Naive thymus-derived CD8-positive, alpha-beta T cell (primary cell): ENCODE data around the gene RAB3C. TPM values are rescaled to one million over a fixed set of nuclear protein-coding genes. Genes with fewer than 3 reads are reported as not detected.

Source experiments
- ATAC-seq, 2 donors: fragments of 150-1000 bp; cut with Tn5 transposase in 1 of 2; sonication (Bioruptor Pico), chemical (Tn5 transposase) in 1 of 2; 1 replicate in 1 of 2; 2 replicates in 1 of 2; pipeline ENCODE4 v1.10.0; 2021; ENCODE audit warnings: mild to moderate bottlenecking in 2 of 2, moderate library complexity in 2 of 2
- POLR2A ChIA-PET: fragments of 350-600 bp; sonication (Branson Sonifier 250); formaldehyde crosslinking; loops from one replicate; lab custom pipeline; 2021; ENCODE audit warnings: antibody characterized with exemption; lab: Charles Lee
- DNase-seq, 10 donors: peaks; one replicate each; pipeline versions ENCODE4 v3.0.0 to v3.0.0-alpha.2; 2020 to 2022
- H3K27ac Mint-ChIP-seq, 10 donors: one replicate each; pipeline ENCODE4 v1.8.0; 2020 to 2022; ENCODE audit warnings: mild to moderate bottlenecking in 10 of 10, mixed read lengths in 10 of 10, moderate library complexity in 4 of 10, inconsistent platforms in 1 of 10
- H3K27me3 Mint-ChIP-seq, 5 donors: one replicate each; pipeline ENCODE4 v1.8.0; 2021 to 2022; ENCODE audit warnings: mixed read lengths in 5 of 5
- H3K36me3 Mint-ChIP-seq, 3 donors: one replicate each; pipeline ENCODE4 v1.8.0; 2020 to 2022; ENCODE audit warnings: mixed read lengths in 3 of 3, mild to moderate bottlenecking in 2 of 3, inconsistent platforms in 1 of 3
- H3K4me1 Mint-ChIP-seq, 4 donors: one replicate each; pipeline ENCODE4 v1.8.0; 2021 to 2022; ENCODE audit warnings: mixed read lengths in 4 of 4
- H3K4me3 Mint-ChIP-seq, 10 donors: one replicate each; pipeline ENCODE4 v1.8.0; 2020 to 2022; ENCODE audit warnings: mild to moderate bottlenecking in 10 of 10, mixed read lengths in 10 of 10, moderate library complexity in 6 of 10, inconsistent platforms in 1 of 10
- H3K9me3 Mint-ChIP-seq, 9 donors: one replicate each; pipeline ENCODE4 v1.8.0; 2020 to 2022; ENCODE audit warnings: mixed read lengths in 9 of 9, mild to moderate bottlenecking in 3 of 9, inconsistent platforms in 1 of 9, moderate library complexity in 1 of 9
- polyA plus RNA-seq, 3 donors: library from polyadenylated mRNA; unstranded; fragments of 300-500 nt; fragmentation: Illumina TruSeq; gene quantifications; one replicate each; pipeline ENCODE4 v1.2.3, GENCODE V29; 2021
- total RNA-seq, 8 experiments: library from RNA in 2 of 8; stranded (reverse) in 2 of 8; gene quantifications; one replicate each; pipeline ENCODE4 v1.2.3 and lab custom pipeline; 2021 to 2026

The RAB3C gene
- total and polyA plus RNA-seq, 5 experiments from 2014 or later = not detected

GRCh38 chr5:58838729-58839128, 255.9 kb downstream of the RAB3C start:
- no peaks in the 10 kb centered on the region for H3K4me1 Mint-ChIP-seq
- POLR2A ChIA-PET = no interaction called here
- H3K9me3 Mint-ChIP-seq = peaks cover 8 to 37% (median 14%) of the 10 kb centered on the region in 9 donors
- ATAC-seq (no peak), DNase-seq (no peak)
- H3K27ac Mint-ChIP-seq = no peak overlapping the region
- H3K4me3 Mint-ChIP-seq = no peak overlapping the region
- peaks cover 2 to 25% (median 3%) of the 10 kb centered on the region in 5 donors for H3K27me3 Mint-ChIP-seq
- H3K36me3 Mint-ChIP-seq = peaks cover 0 to 11% (median 3%) of the 10 kb centered on the region in 3 donors

DNA sequence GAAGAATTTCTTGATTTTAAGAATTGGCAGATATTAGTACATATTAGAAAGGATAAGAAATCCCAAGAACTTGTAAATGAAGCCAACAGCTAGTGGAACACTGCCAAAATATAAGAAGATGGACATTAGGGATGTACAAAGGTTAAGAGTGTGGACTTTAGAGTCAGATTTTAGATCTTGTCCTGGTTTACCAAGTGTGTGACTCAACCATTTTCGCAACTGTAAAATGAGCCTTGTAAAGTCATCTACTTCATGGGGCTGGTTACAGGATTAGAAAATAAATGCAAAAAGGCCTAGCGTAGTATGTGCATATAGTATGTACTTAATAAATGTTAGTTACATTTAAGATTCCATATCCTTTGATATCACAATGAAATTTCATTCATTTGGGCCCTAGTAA, 260.0 kb downstream of the RAB3C start:
- no peak overlapping the region for H3K4me3 Mint-ChIP-seq
- H3K27ac Mint-ChIP-seq = no peak overlapping the region
- POLR2A ChIA-PET = no interaction called here
- H3K36me3 Mint-ChIP-seq = peaks cover 0 to 11% (median 2%) of the 10 kb centered on the region in 3 donors
- H3K27me3 Mint-ChIP-seq = peaks cover 4 to 25% (median 6%) of the 10 kb centered on the region in 5 donors
- DNase-seq (no peak), ATAC-seq (no peak)
- H3K4me1 Mint-ChIP-seq = no peaks in the 10 kb centered on the region
- H3K9me3 Mint-ChIP-seq = peaks cover 8 to 37% (median 14%) of the 10 kb centered on the region in 9 donors

GRCh38 chr5:58844395-58844794, 261.5 kb downstream of the RAB3C start:
- POLR2A ChIA-PET = no interaction called here
- Mint-ChIP-seq H3K27ac (no peak overlapping the region), H3K4me3 (no peak overlapping the region), H3K4me1 (no peaks in the 10 kb centered on the region), H3K27me3 (peaks cover 3 to 25% (median 6%) of the 10 kb centered on the region in 5 donors), H3K36me3 (peaks cover 0 to 11% (median 2%) of the 10 kb centered on the region in 3 donors), H3K9me3 (peaks cover 8 to 24% (median 14%) of the 10 kb centered on the region in 9 donors)
- no peak for DNase-seq
- no peak for ATAC-seq

GRCh38 chr5:58847041-58847440, 264.2 kb downstream of the RAB3C start:
- Mint-ChIP-seq H3K4me1 (no peaks in the 10 kb centered on the region), H3K4me3 (no peak overlapping the region), H3K9me3 (peaks cover 0 to under 1% (median 0%) of the 10 kb centered on the region in 9 donors), H3K27ac (no peak overlapping the region), H3K27me3 (peaks cover 3 to 17% (median 9%) of the 10 kb centered on the region in 5 donors), H3K36me3 (no peaks in the 10 kb centered on the region)
- POLR2A ChIA-PET = no interaction called here
- DNase-seq (no peak), ATAC-seq (no peak)

- Mint-ChIP-seq H3K9me3 (no peaks in the 10 kb centered on the region), H3K4me3 (no peak overlapping the region), H3K4me1 (no peaks in the 10 kb centered on the region), H3K36me3 (no peaks in the 10 kb centered on the region), H3K27me3 (peaks cover 2 to 11% (median 5%) of the 10 kb centered on the region in 5 donors), H3K27ac (no peak overlapping the region)
- ATAC-seq (no peak), DNase-seq (no peak)
- POLR2A ChIA-PET = no interaction called here
Measured at GRCh38 chr5:58849223-58849622, 266.3 kb downstream of the RAB3C start.

- Mint-ChIP-seq H3K27me3 (peaks cover 2 to 10% (median 6%) of the 10 kb centered on the region in 5 donors), H3K27ac (no peak overlapping the region), H3K4me1 (no peaks in the 10 kb centered on the region), H3K36me3 (no peaks in the 10 kb centered on the region), H3K9me3 (no peaks in the 10 kb centered on the region), H3K4me3 (no peak overlapping the region)
- POLR2A ChIA-PET = no interaction called here
- DNase-seq (peak in 1 of 10 donors; percentile 2), ATAC-seq (no peak)
Measured at GRCh38 chr5:58849921-58850667, 267.2 kb downstream of the RAB3C start.

DNA sequence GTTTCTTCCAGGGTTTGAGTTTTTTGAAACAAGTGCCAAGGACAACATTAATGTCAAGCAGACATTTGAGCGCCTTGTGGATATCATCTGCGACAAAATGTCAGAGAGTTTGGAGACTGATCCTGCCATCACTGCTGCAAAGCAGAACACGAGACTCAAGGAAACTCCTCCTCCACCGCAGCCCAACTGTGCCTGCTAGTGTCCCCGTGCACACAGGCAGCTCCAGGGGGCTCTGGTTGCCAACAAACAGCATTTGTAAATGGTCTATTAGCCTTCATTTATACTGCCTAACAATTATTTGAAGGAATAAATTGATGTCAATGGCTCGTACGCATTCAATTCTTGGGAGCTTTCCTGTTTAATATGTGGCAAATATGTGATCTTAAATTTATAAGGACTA, 268.3 kb downstream of the RAB3C start:
- Mint-ChIP-seq H3K4me1 (no peaks in the 10 kb centered on the region), H3K9me3 (no peaks in the 10 kb centered on the region), H3K4me3 (no peak overlapping the region), H3K27ac (no peak overlapping the region), H3K36me3 (no peaks in the 10 kb centered on the region), H3K27me3 (peaks cover 2 to 10% (median 6%) of the 10 kb centered on the region in 5 donors)
- POLR2A ChIA-PET = no interaction called here
- DNase-seq (no peak), ATAC-seq (no peak)

DNA sequence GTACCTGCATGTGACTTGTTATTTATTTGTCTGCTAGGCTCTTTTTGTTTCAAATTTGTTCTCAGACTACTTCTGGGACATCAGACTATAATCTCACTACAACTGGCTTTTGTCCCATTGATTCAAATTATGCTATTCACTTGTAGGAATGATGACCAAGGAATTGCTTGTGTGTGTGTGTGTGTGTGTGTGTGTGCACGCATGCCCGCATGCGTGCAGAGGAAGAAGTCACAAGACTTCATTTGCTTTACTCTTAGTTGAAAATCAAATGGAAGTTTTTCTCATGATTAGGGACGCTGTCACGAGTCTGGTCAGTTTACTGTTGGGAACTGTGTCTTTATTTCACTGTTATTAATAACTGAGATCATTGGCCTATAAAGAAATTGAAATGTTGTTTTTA, 268.7 kb downstream of the RAB3C start:
- Mint-ChIP-seq H3K36me3 (no peaks in the 10 kb centered on the region), H3K27me3 (peaks cover 2 to 10% (median 7%) of the 10 kb centered on the region in 5 donors), H3K4me1 (no peaks in the 10 kb centered on the region), H3K9me3 (no peaks in the 10 kb centered on the region), H3K27ac (no peak overlapping the region), H3K4me3 (no peak overlapping the region)
- POLR2A ChIA-PET = no interaction called here
- no peak for DNase-seq
- ATAC-seq = no peak

- ATAC-seq (no peak), DNase-seq (no peak)
- POLR2A ChIA-PET = no interaction called here
- H3K27ac Mint-ChIP-seq = no peak overlapping the region
- H3K27me3 Mint-ChIP-seq = peaks cover under 1 to 9% (median 7%) of the 10 kb centered on the region in 5 donors
- H3K4me1 Mint-ChIP-seq = no peaks in the 10 kb centered on the region
- no peak overlapping the region for H3K4me3 Mint-ChIP-seq
- H3K9me3 Mint-ChIP-seq = no peaks in the 10 kb centered on the region
- no peaks in the 10 kb centered on the region for H3K36me3 Mint-ChIP-seq
Measured at GRCh38 chr5:58852566-58852965, 269.7 kb downstream of the RAB3C start.

DNA sequence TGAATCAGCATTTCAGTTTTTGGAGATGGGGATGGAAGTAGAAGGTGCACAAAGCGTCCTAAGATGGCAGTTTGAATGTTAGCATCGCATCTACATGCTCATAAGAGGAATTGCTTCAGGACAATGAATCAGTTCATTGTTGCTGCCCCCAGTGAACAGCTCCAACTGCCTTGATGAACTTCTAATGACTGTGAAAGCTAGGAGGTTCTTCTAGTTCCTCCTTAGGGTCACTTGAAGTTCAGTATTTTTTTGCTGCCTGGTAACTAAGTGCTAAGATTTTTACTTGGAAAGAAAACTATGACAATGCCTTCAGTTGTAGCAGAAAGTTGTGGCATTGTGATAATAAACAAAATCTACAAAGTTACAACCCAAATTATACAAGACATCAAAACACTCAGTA, 271.6 kb downstream of the RAB3C start:
- no peaks in the 10 kb centered on the region for H3K36me3 Mint-ChIP-seq
- ATAC-seq (no peak), DNase-seq (no peak)
- H3K4me3 Mint-ChIP-seq = no peak overlapping the region
- H3K9me3 Mint-ChIP-seq = no peaks in the 10 kb centered on the region
- H3K4me1 Mint-ChIP-seq = no peaks in the 10 kb centered on the region
- no peak overlapping the region for H3K27ac Mint-ChIP-seq
- POLR2A ChIA-PET = no interaction called here
- H3K27me3 Mint-ChIP-seq = peaks cover 7 to 19% (median 13%) of the 10 kb centered on the region in 5 donors

DNA sequence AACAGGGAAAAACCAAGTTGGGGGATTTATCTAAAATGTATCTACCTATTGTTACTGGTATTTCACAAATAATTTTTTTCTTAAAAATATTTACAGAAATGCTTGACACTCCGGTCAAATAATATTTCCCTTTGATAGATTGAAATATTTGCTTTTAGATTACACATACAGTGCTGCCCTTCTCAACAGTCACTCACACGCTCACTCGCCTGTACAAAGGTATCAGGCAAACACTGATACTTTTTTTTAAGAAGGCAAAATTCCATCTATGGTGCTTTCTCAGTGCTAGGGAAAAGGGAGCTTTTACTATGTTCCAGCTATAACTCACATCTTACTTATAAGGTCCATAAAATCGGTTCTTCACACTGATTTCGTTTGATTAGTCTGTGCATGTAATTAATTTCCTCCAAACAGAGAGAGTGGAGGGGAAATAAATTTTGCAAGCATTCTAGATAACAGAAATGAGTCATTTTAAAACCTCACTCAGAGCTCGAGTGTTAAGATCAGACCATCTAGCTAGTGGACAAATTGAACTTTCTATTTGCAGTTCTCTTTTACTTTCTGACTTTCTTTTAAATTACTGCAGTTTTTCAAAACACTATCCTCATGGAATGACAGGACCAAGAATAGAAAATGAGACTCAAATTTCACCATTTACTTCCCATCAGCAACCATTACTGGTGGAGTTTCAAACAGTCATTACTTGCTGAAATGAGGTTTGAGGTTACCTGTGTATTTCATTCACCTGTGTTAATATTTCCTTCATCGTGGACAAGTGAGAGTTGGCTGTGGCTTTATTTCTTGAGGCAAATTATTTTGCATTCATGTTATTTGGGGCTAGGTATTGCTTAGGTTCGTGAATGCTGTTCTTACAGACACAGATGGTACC, 273.2 kb downstream of the RAB3C start:
- no peaks in the 10 kb centered on the region for H3K9me3 Mint-ChIP-seq
- no peak overlapping the region for H3K4me3 Mint-ChIP-seq
- no peak overlapping the region for H3K27ac Mint-ChIP-seq
- DNase-seq = no peak
- H3K36me3 Mint-ChIP-seq = no peaks in the 10 kb centered on the region
- no peaks in the 10 kb centered on the region for H3K4me1 Mint-ChIP-seq
- peaks cover 10 to 19% (median 16%) of the 10 kb centered on the region in 5 donors for H3K27me3 Mint-ChIP-seq
- POLR2A ChIA-PET = no interaction called here
- ATAC-seq = no peak

DNA sequence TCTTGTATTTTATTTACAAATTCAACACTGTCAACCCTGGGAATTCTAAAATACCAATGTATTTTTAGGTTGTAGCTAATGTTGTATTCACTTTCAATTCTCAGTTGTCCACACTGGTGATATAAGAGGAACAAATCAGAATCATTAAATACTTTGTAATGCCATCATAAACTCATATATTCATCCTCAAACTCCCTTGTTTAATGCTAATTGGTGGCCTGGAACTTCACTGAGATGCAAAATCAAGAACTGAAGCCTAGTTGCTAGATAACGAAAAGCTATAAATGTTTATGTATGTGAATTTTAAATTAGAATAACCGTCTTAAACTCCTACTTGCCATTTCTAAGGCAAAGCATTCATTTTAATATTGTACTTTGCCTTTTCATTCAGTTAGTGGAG, 274.7 kb downstream of the RAB3C start:
- peaks cover 7 to 14% (median 12%) of the 10 kb centered on the region in 5 donors for H3K27me3 Mint-ChIP-seq
- H3K4me3 Mint-ChIP-seq = no peak overlapping the region
- no peaks in the 10 kb centered on the region for H3K9me3 Mint-ChIP-seq
- no peaks in the 10 kb centered on the region for H3K36me3 Mint-ChIP-seq
- POLR2A ChIA-PET = no interaction called here
- DNase-seq (no peak), ATAC-seq (no peak)
- no peak overlapping the region for H3K27ac Mint-ChIP-seq
- H3K4me1 Mint-ChIP-seq = no peaks in the 10 kb centered on the region

DNA sequence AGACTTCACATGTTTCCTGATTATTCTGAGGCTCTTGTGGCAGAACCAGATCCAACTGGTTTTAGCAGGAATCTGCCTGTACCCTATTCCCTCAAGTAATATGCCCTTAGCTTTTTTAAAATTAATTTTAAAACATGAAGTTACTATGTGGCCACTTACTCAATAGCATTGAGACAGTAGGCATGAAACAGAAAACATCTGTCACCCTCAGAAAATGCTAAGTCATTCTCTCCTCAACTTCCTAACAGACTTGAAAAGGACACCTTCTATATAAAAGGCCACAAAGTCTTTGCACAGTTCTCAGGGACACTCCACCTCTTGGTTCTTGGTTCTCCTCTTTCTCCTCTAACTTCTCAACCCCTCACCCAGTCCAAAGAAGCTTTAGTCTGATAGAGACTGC, 277.8 kb downstream of the RAB3C start:
- Mint-ChIP-seq H3K9me3 (no peaks in the 10 kb centered on the region), H3K4me1 (no peaks in the 10 kb centered on the region)
- POLR2A ChIA-PET = no interaction called here

More for the DNA sequence above, 277.8 kb downstream of the RAB3C start:
- Mint-ChIP-seq H3K27ac (no peak overlapping the region), H3K27me3 (peaks cover 10 to 13% (median 12%) of the 10 kb centered on the region in 5 donors), H3K4me3 (no peak overlapping the region), H3K36me3 (no peaks in the 10 kb centered on the region)
- ATAC-seq (no peak), DNase-seq (no peak)
